Ovary (tissue), 3 donors: ENCODE data around the gene SULT4A1.

ENCODE experiments used
- CTCF ChIP-seq, 3 donors: fragments of 450-650 bp in 2 of 3; fragments of 200-600 bp in 1 of 3; IDR thresholded peaks; one replicate each; pipeline versions ENCODE4 v1.5.1 to v1.8.0; 2016 to 2022; ENCODE audit warnings: antibody characterized with exemption in 3 of 3, mild to moderate bottlenecking in 1 of 3
- EP300 ChIP-seq: sonication (generic); formaldehyde crosslinking; IDR thresholded peaks from one replicate; pipeline ENCODE4 v1.6.1; 2017; ENCODE audit warnings: antibody characterized with exemption
- donor health status: DM: no; HTN: no; CAD: no.

- TF ChIP-seq CTCF (IDR thresholded peaks at IDR 0.05): no peak
- no peak for TF ChIP-seq EP300
These were observed 31.3 kb downstream of the SULT4A1 start for GRCh38 chr22:43830931-43831560.
